ENCODE data around the gene CD36.

DNA sequence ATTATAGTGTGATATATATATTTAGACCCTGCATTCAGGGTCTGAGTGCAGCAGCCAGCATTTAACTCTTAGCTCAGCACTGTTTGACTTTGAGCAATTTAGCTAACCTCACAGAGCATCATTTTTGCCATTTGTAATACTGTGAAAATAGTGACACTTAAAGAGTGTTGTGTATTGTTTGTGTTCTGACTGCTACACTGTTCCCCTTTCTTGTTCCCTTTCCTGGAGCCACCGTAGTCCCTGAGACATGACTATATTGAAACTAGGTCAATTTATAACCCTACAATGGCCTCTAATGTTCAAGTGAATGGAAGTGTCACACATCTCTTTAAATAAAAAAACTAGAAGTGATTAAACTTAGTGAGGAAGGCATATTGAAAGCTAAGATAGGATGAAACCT, 20.3 kb upstream of the CD36 start:
- TF ChIP-seq GATA2 (IDR thresholded peaks at IDR 0.05; ENCODE audit: low read depth, low read length) (no peak), GATA3 (IDR thresholded peaks at IDR 0.05; ENCODE audit: low read depth, low read length) (no peak)
